CD14-positive monocyte (primary cell): ENCODE results near the gene TAS2R43. TPM values are rescaled to one million over a fixed set of nuclear protein-coding genes. Genes with fewer than 3 reads are reported as not detected.

Experiments
- DNase-seq, 3 donors: peaks; one replicate each; pipeline ENCODE4 v3.0.0-alpha.2; 2011 to 2022
- H2AFZ ChIP-seq: 2 replicates; pipeline ENCODE4 v1.6.0; 2012; ENCODE audit warnings: mild to moderate bottlenecking, low read depth, low read length, inconsistent platforms; ENCODE audit not compliant: insufficient read depth, poor library complexity, severe bottlenecking
- H3K27ac ChIP-seq, 2 donors: 1 replicate in 1 of 2; 2 replicates in 1 of 2; pipeline ENCODE4 v1.5.1; 2012 to 2013; ENCODE audit warnings: low read length in 2 of 2, control low read depth in 1 of 2, inconsistent platforms in 1 of 2, low read depth in 1 of 2, mild to moderate bottlenecking in 1 of 2
- H3K27me3 ChIP-seq, 2 donors: one replicate each; pipeline versions ENCODE4 v1.6.0 to v1.6.1; 2011 to 2013; ENCODE audit warnings: low read length in 2 of 2; ENCODE audit not compliant: control insufficient read depth in 2 of 2, insufficient read depth in 2 of 2
- H3K36me3 ChIP-seq, 2 donors: replicated peaks in 1 of 2; 1 replicate in 1 of 2; 2 replicates in 1 of 2; pipeline versions ENCODE4 v1.5.1 to v1.6.1; 2012 to 2013; ENCODE audit warnings: low read length in 2 of 2, control low read depth in 1 of 2, inconsistent platforms in 1 of 2, mild to moderate bottlenecking in 1 of 2; ENCODE audit not compliant: insufficient read depth in 2 of 2, control insufficient read depth in 1 of 2
- H3K4me1 ChIP-seq, 2 donors: 1 replicate in 1 of 2; 2 replicates in 1 of 2; pipeline versions ENCODE4 v1.5.1 to v1.6.1; 2012 to 2013; ENCODE audit warnings: low read length in 2 of 2, control low read depth in 1 of 2, inconsistent platforms in 1 of 2, mild to moderate bottlenecking in 1 of 2, moderate library complexity in 1 of 2; ENCODE audit not compliant: insufficient read depth in 2 of 2, control insufficient read depth in 1 of 2
- H3K4me2 ChIP-seq: replicated peaks from 2 replicates; pipeline ENCODE3; 2012; ENCODE audit warnings: low read length, moderate library complexity, mild to moderate bottlenecking; ENCODE audit not compliant: poor library complexity, severe bottlenecking; ENCODE audit errors: extremely low read depth
- H3K4me3 ChIP-seq, 3 experiments: fragments of 200-600 bp in 1 of 3; sonication (generic) in 1 of 3; replicated peaks in 1 of 3; 1 replicate in 2 of 3; 2 replicates in 1 of 3; pipeline ENCODE4 v1.5.1; 2011 to 2013; ENCODE audit warnings: low read length in 3 of 3, mild to moderate bottlenecking in 3 of 3, control low read depth in 2 of 3, low read depth in 2 of 3, inconsistent platforms in 1 of 3, moderate library complexity in 1 of 3
- H3K79me2 ChIP-seq: 2 replicates; pipeline ENCODE4 v1.6.0; 2012; ENCODE audit warnings: mild to moderate bottlenecking, control low read depth, inconsistent platforms, low read length, moderate library complexity; ENCODE audit not compliant: insufficient read depth
- H3K9ac ChIP-seq: 2 replicates; pipeline ENCODE4 v1.6.0; 2017; ENCODE audit warnings: low read length, mild to moderate bottlenecking; ENCODE audit not compliant: insufficient read depth, poor library complexity, severe bottlenecking
- H3K9me3 ChIP-seq, 2 donors: replicated peaks in 1 of 2; 1 replicate in 1 of 2; 2 replicates in 1 of 2; pipeline versions ENCODE4 v1.5.1 to v1.6.1; 2012 to 2013; ENCODE audit warnings: low read length in 2 of 2, control low read depth in 1 of 2; ENCODE audit not compliant: control insufficient read depth in 1 of 2, insufficient read depth in 1 of 2
- H4K20me1 ChIP-seq: 2 replicates; pipeline ENCODE4 v1.6.0; 2012; ENCODE audit warnings: mild to moderate bottlenecking, low read length, control low read depth, moderate library complexity; ENCODE audit not compliant: insufficient read depth
- H3K27ac Mint-ChIP-seq, 7 donors: one replicate each; pipeline ENCODE4 v1.8.0; 2020; ENCODE audit warnings: mild to moderate bottlenecking in 7 of 7, mixed read lengths in 7 of 7, moderate library complexity in 6 of 7, inconsistent platforms in 2 of 7
- H3K27me3 Mint-ChIP-seq, 3 donors: one replicate each; pipeline ENCODE4 v1.8.0; 2021 to 2022; ENCODE audit warnings: low read depth in 3 of 3, mild to moderate bottlenecking in 3 of 3, mixed read lengths in 3 of 3, moderate library complexity in 3 of 3, inconsistent platforms in 1 of 3
- H3K36me3 Mint-ChIP-seq, 2 donors: one replicate each; pipeline ENCODE4 v1.8.0; 2020; ENCODE audit warnings: mixed read lengths in 2 of 2, inconsistent platforms in 1 of 2, mild to moderate bottlenecking in 1 of 2
- H3K4me1 Mint-ChIP-seq: one replicate; pipeline ENCODE4 v1.8.0; 2020; ENCODE audit warnings: mild to moderate bottlenecking, mixed read lengths
- H3K4me3 Mint-ChIP-seq, 2 donors: one replicate each; pipeline ENCODE4 v1.8.0; 2020; ENCODE audit warnings: mild to moderate bottlenecking in 2 of 2, mixed read lengths in 2 of 2, moderate library complexity in 1 of 2
- H3K9me3 Mint-ChIP-seq, 7 donors: one replicate each; pipeline ENCODE4 v1.8.0; 2020 to 2022; ENCODE audit warnings: mixed read lengths in 7 of 7, mild to moderate bottlenecking in 6 of 7, moderate library complexity in 6 of 7, inconsistent platforms in 2 of 7
- WGBS: methylation state at CpG from one replicate; pipeline ENCODE4 v1.1.5; 2013; ENCODE audit warnings: missing lambda C conversion rate; ENCODE audit not compliant: insufficient coverage; 5-methylcytosine and 5-hydroxymethylcytosine counted together
- intact Hi-C, 2 donors: fragments of 100-400 bp; cut with micrococcal nuclease; formaldehyde crosslinking; loops; one replicate each; pipeline versions ENCODE4 v1.15.0 to v1.15.1; 2023
- polyA plus RNA-seq, 3 donors: library from polyadenylated mRNA; depleted of rRNA in 1 of 3; unstranded in 2 of 3; stranded (reverse) in 1 of 3; fragments of 300-500 nt in 2 of 3; fragments of >200 nt in 1 of 3; fragmentation: Illumina TruSeq in 2 of 3; gene quantifications; 1 replicate in 2 of 3; 2 replicates in 1 of 3; pipeline ENCODE4 v1.2.3, GENCODE V29; 2012 to 2021
- TF ChIP-seq, protein P1 (sequence below): fragments of 200-600 bp; IDR thresholded peaks from one replicate; pipeline ENCODE4 v1.8.0; 2022; ENCODE audit warnings: antibody characterized with exemption, mild to moderate bottlenecking

TAS2R43 gene
- polyA plus RNA-seq, 3 donors: not detected

DNA sequence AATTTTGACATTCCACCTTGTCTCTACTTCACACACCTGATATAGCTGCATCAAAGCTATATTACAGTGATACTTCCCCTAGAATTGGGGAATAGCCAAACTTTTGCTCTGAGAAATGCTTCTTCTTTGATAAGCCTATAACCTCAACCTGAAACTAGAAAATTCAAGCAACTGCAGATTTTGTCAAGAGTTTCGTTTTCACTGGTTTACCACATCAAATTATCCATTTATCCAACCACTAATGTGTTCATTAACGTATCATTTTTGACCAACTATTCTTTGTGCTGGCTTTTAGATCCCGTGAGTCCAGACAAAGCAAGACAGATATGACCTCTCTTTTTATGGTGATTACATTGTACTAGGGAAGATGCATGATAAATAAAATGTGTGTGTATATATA is 16.5 kb downstream of the TAS2R43 start:
- Histone ChIP-seq H3K4me3 (no peak overlapping the region), H2AFZ (no peak overlapping the region), H3K27me3 (no peaks in the 10 kb centered on the region), H3K79me2 (no peaks in the 10 kb centered on the region), H3K4me2 (no peak overlapping the region), H3K9me3 (no peaks in the 10 kb centered on the region), H3K36me3 (no peaks in the 10 kb centered on the region), H3K9ac (no peak overlapping the region), H3K4me1 (no peaks in the 10 kb centered on the region), H3K27ac (no peak overlapping the region), H4K20me1 (no peaks in the 10 kb centered on the region)
- Mint-ChIP-seq H3K4me1 (no peaks in the 10 kb centered on the region), H3K27ac (no peak overlapping the region), H3K36me3 (peaks cover 7 to 8% of the 10 kb centered on the region in 2 donors), H3K4me3 (no peak overlapping the region), H3K9me3 (peaks cover 0 to 6% (median 0%) of the 10 kb centered on the region in 7 donors), H3K27me3 (no peaks in the 10 kb centered on the region)
- intact Hi-C loops: no loop called here
- no peak for DNase-seq
- TF ChIP-seq, protein P1, sequence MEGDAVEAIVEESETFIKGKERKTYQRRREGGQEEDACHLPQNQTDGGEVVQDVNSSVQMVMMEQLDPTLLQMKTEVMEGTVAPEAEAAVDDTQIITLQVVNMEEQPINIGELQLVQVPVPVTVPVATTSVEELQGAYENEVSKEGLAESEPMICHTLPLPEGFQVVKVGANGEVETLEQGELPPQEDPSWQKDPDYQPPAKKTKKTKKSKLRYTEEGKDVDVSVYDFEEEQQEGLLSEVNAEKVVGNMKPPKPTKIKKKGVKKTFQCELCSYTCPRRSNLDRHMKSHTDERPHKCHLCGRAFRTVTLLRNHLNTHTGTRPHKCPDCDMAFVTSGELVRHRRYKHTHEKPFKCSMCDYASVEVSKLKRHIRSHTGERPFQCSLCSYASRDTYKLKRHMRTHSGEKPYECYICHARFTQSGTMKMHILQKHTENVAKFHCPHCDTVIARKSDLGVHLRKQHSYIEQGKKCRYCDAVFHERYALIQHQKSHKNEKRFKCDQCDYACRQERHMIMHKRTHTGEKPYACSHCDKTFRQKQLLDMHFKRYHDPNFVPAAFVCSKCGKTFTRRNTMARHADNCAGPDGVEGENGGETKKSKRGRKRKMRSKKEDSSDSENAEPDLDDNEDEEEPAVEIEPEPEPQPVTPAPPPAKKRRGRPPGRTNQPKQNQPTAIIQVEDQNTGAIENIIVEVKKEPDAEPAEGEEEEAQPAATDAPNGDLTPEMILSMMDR: no peak
- no CpG with 5 or more reads among the region's 3 CpGs for WGBS

DNA sequence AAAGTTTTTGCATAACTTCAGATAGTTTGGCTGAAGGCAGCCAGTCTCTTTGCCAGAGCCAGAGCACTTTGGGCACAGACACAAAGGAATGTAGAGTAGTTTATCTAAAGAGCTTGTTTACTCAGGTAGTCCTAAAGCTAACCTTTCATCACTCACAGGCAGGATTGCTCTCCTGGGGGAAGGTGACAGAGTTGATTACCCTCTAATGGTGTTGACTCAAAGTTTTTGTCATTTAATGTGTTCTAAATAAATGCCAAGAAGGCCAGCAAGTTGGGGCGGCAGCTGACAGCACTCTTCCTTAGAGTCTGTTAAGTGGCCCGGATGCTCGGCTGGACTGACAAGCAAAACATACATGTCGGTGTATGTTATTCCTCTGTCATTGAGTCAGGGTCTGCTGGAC is 20.7 kb downstream of the TAS2R43 start:
- peaks cover 0 to 6% (median 1%) of the 10 kb centered on the region in 7 donors for H3K9me3 Mint-ChIP-seq
- Histone ChIP-seq H3K27ac (no peak overlapping the region), H3K27me3 (no peaks in the 10 kb centered on the region), H3K4me3 (no peak overlapping the region), H3K36me3 (no peaks in the 10 kb centered on the region), H3K79me2 (no peaks in the 10 kb centered on the region), H3K9ac (no peak overlapping the region), H3K4me1 (no peaks in the 10 kb centered on the region), H2AFZ (no peak overlapping the region), H3K4me2 (no peak overlapping the region), H4K20me1 (no peaks in the 10 kb centered on the region), H3K9me3 (no peaks in the 10 kb centered on the region)
- no peak overlapping the region for H3K4me3 Mint-ChIP-seq
- WGBS: 100% methylated on average over 2 of the region's 4 CpGs
- no peak overlapping the region for H3K27ac Mint-ChIP-seq
- no peaks in the 10 kb centered on the region for H3K4me1 Mint-ChIP-seq
- H3K36me3 Mint-ChIP-seq: peaks cover 4 to 6% of the 10 kb centered on the region in 2 donors
- TF ChIP-seq, protein P1: no peak
- intact Hi-C loops: no loop called here
- no peaks in the 10 kb centered on the region for H3K27me3 Mint-ChIP-seq
- no peak for DNase-seq
